Neural cell (in vitro differentiated cells): ENCODE results near the gene QSOX1. TPM values are rescaled to one million over a fixed set of nuclear protein-coding genes. Genes with fewer than 3 reads are reported as not detected.

ENCODE experiments used
- H2AFZ ChIP-seq: fragments of 200-600, 300-800 bp; sonication (generic), shearing (Covaris generic); 2 replicates; pipeline ENCODE4 v1.6.0; 2014; ENCODE audit warnings: low read depth, mild to moderate bottlenecking, antibody characterized with exemption, low read length, moderate library complexity
- H3F3A ChIP-seq: fragments of 200-600 bp; shearing (Covaris generic); 2 replicates; pipeline ENCODE4 v1.6.1; 2016; ENCODE audit warnings: mild to moderate bottlenecking, moderate library complexity, mixed read lengths, antibody characterized with exemption, low read length; ENCODE audit not compliant: insufficient read depth, poor library complexity, severe bottlenecking
- H3K27ac ChIP-seq: fragments of 200-600, 300-800 bp; sonication (generic), shearing (Covaris generic); 2 replicates; pipeline ENCODE4 v1.5.1; 2014; ENCODE audit warnings: mild to moderate bottlenecking, low read length, moderate library complexity
- H3K27me3 ChIP-seq: fragments of 300-800, 200-600 bp; sonication (generic), shearing (Covaris generic); 2 replicates; pipeline ENCODE4 v1.6.0; 2014; ENCODE audit warnings: mild to moderate bottlenecking, low read depth, low read length, moderate library complexity; ENCODE audit not compliant: insufficient read depth
- H3K36me3 ChIP-seq: fragments of 300-800, 200-600 bp; sonication (generic), shearing (Covaris generic); 2 replicates; pipeline ENCODE4 v1.5.1; 2014; ENCODE audit warnings: mild to moderate bottlenecking, antibody characterized with exemption, low read length, moderate library complexity; ENCODE audit not compliant: insufficient read depth
- H3K4me2 ChIP-seq: fragments of 300-800, 200-600 bp; sonication (generic), shearing (Covaris generic); 2 replicates; pipeline ENCODE4 v1.6.0; 2014; ENCODE audit warnings: mild to moderate bottlenecking, low read length
- H3K4me3 ChIP-seq: fragments of 300-800, 200-600 bp; sonication (generic), shearing (Covaris generic); 2 replicates; pipeline ENCODE4 v1.5.1; 2014; ENCODE audit warnings: mild to moderate bottlenecking, low read length, moderate library complexity
- H3K79me2 ChIP-seq: fragments of 200-600 bp; shearing (Covaris generic); replicated peaks from 2 replicates; pipeline ENCODE4 v1.6.0; 2014; ENCODE audit warnings: mild to moderate bottlenecking, low read length, moderate library complexity; ENCODE audit not compliant: insufficient read depth
- H3K9ac ChIP-seq: fragments of 300-800, 200-600 bp; sonication (generic), shearing (Covaris generic); 2 replicates; pipeline ENCODE4 v1.6.1; 2016; ENCODE audit warnings: mild to moderate bottlenecking, low read length, mixed read lengths
- H3K9me2 ChIP-seq: fragments of 200-600 bp; shearing (Covaris generic); 2 replicates; pipeline ENCODE4 v1.6.1; 2016; ENCODE audit warnings: mild to moderate bottlenecking, low read length, mixed read lengths; ENCODE audit not compliant: insufficient read depth
- H3K9me3 ChIP-seq: fragments of 200-600, 300-800 bp; sonication (generic), shearing (Covaris generic); 2 replicates; pipeline ENCODE4 v1.6.1; 2016; ENCODE audit warnings: mild to moderate bottlenecking, mixed run types, low read length, moderate library complexity, mixed read lengths
- H4K20me1 ChIP-seq: fragments of 200-600 bp; shearing (Covaris generic); 2 replicates; pipeline ENCODE4 v1.6.1; 2016; ENCODE audit warnings: mild to moderate bottlenecking, mixed run types; ENCODE audit not compliant: insufficient read depth
- CTCF ChIP-seq: fragments of 450-650 bp; IDR thresholded peaks from 2 replicates; pipeline ENCODE4 v1.5.1; 2014; ENCODE audit warnings: antibody characterized with exemption, mild to moderate bottlenecking, moderate library complexity; ENCODE audit not compliant: poor library complexity, severe bottlenecking
- EP300 ChIP-seq: fragments of 450-650 bp; conservative IDR thresholded peaks from 2 replicates; pipeline ENCODE4 v1.6.1; 2014; ENCODE audit warnings: antibody characterized with exemption, mild to moderate bottlenecking, moderate library complexity; ENCODE audit not compliant: poor library complexity, severe bottlenecking
- EZH2 ChIP-seq: fragments of 200-600, 300-800 bp; shearing (Covaris generic), sonication (generic); IDR thresholded peaks from 2 replicates; pipeline ENCODE4 v1.6.1; 2014; ENCODE audit warnings: antibody characterized with exemption, low read length, borderline replicate concordance, mild to moderate bottlenecking; ENCODE audit not compliant: insufficient read depth, poor library complexity, severe bottlenecking
- MXI1 ChIP-seq: fragments of 450-650 bp; conservative IDR thresholded peaks from 2 replicates; pipeline ENCODE4 v1.6.1; 2014; ENCODE audit warnings: antibody characterized with exemption, mild to moderate bottlenecking; ENCODE audit not compliant: poor library complexity, severe bottlenecking
- POLR2AphosphoS5 ChIP-seq: IDR thresholded peaks from 2 replicates; pipeline ENCODE4 v1.6.1; 2012
- RAD21 ChIP-seq: fragments of 450-650 bp; conservative IDR thresholded peaks from 2 replicates; pipeline ENCODE4 v1.6.1; 2014; ENCODE audit warnings: antibody characterized with exemption, mild to moderate bottlenecking, moderate library complexity
- REST ChIP-seq: IDR thresholded peaks from 2 replicates; pipeline ENCODE4 v1.6.1; 2012; ENCODE audit warnings: borderline replicate concordance
- SMC3 ChIP-seq: fragments of 450-650 bp; conservative IDR thresholded peaks from 2 replicates; pipeline ENCODE4 v1.6.1; 2014; ENCODE audit warnings: antibody characterized with exemption, mild to moderate bottlenecking, moderate library complexity; ENCODE audit not compliant: poor library complexity
- TAF1 ChIP-seq: IDR thresholded peaks from 2 replicates; pipeline ENCODE4 v1.6.1; 2012; ENCODE audit warnings: low read depth
- polyA plus RNA-seq: library from polyadenylated mRNA; depleted of rRNA; stranded (reverse); fragments of >200 nt; gene quantifications from 2 replicates; pipeline ENCODE4 v1.2.3, GENCODE V29; 2014

Gene QSOX1
- polyA plus RNA-seq, 1 donor from 2014 or later, result 49.8 TPM

GRCh38 chr1:180183426-180183825 lies 28.8 kb downstream of the QSOX1 start:
- Histone ChIP-seq H2AFZ (no peak overlapping the region), H3K27ac (no peak overlapping the region), H3K27me3 (no peaks in the 10 kb centered on the region), H3K9me3 (no peaks in the 10 kb centered on the region), H3K9me2 (no peaks in the 10 kb centered on the region), H3K79me2 (no peaks in the 10 kb centered on the region), H3K9ac (no peak overlapping the region), H3F3A (no peaks in the 10 kb centered on the region), H3K4me2 (no peak overlapping the region), H3K4me3 (no peak overlapping the region), H3K36me3 (peaks cover 8% of the 10 kb centered on the region), H4K20me1 (no peaks in the 10 kb centered on the region)
- TF ChIP-seq EP300, result no peak

- Histone ChIP-seq H3K4me3 (no peak overlapping the region), H3K4me2 (no peak overlapping the region), H3K27me3 (no peaks in the 10 kb centered on the region), H3K79me2 (no peaks in the 10 kb centered on the region), H3K9me3 (no peaks in the 10 kb centered on the region), H3K9ac (no peak overlapping the region), H3K36me3 (peaks cover 13% of the 10 kb centered on the region), H4K20me1 (no peaks in the 10 kb centered on the region), H3K27ac (no peak overlapping the region), H3F3A (no peaks in the 10 kb centered on the region), H3K9me2 (no peaks in the 10 kb centered on the region), H2AFZ (no peak overlapping the region)
- TF ChIP-seq RAD21, result no peak
- TF ChIP-seq TAF1, result no peak
- TF ChIP-seq MXI1, result no peak
- TF ChIP-seq SMC3, result no peak
- no peak for TF ChIP-seq POLR2AphosphoS5
- TF ChIP-seq EZH2, result no peak
- no peak for TF ChIP-seq CTCF
- TF ChIP-seq REST, result no peak
- no peak for TF ChIP-seq EP300
Measured at GRCh38 chr1:180184041-180184440, 29.4 kb downstream of the QSOX1 start.

GRCh38 chr1:180185281-180185680 lies 30.6 kb downstream of the QSOX1 start:
- Histone ChIP-seq H3K4me3 (no peak overlapping the region), H3K9me3 (no peaks in the 10 kb centered on the region), H3K27ac (no peak overlapping the region), H3F3A (no peaks in the 10 kb centered on the region), H3K9ac (no peak overlapping the region), H3K79me2 (no peaks in the 10 kb centered on the region), H3K36me3 (peaks cover 13% of the 10 kb centered on the region), H3K9me2 (no peaks in the 10 kb centered on the region), H2AFZ (no peak overlapping the region), H4K20me1 (no peaks in the 10 kb centered on the region), H3K27me3 (no peaks in the 10 kb centered on the region), H3K4me2 (no peak overlapping the region)
- no peak for TF ChIP-seq CTCF
